ENCODE measurements around the gene NOD2.

NOD2 gene

GRCh38 chr16:50692999-50693781, at the start of gene NOD2:
NOD2 (plus strand) TSS chr16:50693606; CDS start chr16:50699496, 5,890 bp downstream.
- H3K36me3 Mint-ChIP-seq = no peaks in the 10 kb centered on the region
- H3K27ac Mint-ChIP-seq = peak within 1 kb of the TSS; percentile 74
- peaks cover 60% of the 10 kb centered on the region for H3K4me1 Mint-ChIP-seq
- H3K27me3 Mint-ChIP-seq = no peaks in the 10 kb centered on the region
- H3K4me3 Mint-ChIP-seq = peak within 1 kb of the TSS; percentile 73
- H3K9me3 Mint-ChIP-seq = no peaks in the 10 kb centered on the region

GRCh38 chr16:50644245-50644644, 49.2 kb upstream of the NOD2 start:
- Mint-ChIP-seq H3K4me1 (peaks cover 5% of the 10 kb centered on the region), H3K27me3 (no peaks in the 10 kb centered on the region), H3K9me3 (no peaks in the 10 kb centered on the region), H3K27ac (no peak overlapping the region), H3K36me3 (peaks cover 2% of the 10 kb centered on the region), H3K4me3 (no peak overlapping the region)

- H3K9me3 Mint-ChIP-seq = no peaks in the 10 kb centered on the region
- peaks cover 5% of the 10 kb centered on the region for H3K4me1 Mint-ChIP-seq
- H3K27ac Mint-ChIP-seq = no peak overlapping the region
- H3K27me3 Mint-ChIP-seq = no peaks in the 10 kb centered on the region
- H3K4me3 Mint-ChIP-seq = no peak overlapping the region
- H3K36me3 Mint-ChIP-seq = peaks cover 5% of the 10 kb centered on the region
Measured at GRCh38 chr16:50644729-50645128, 48.7 kb upstream of the NOD2 start.

- H3K4me1 Mint-ChIP-seq = peaks cover 5% of the 10 kb centered on the region
- no peaks in the 10 kb centered on the region for H3K27me3 Mint-ChIP-seq
- H3K36me3 Mint-ChIP-seq = peaks cover 5% of the 10 kb centered on the region
- H3K27ac Mint-ChIP-seq = no peak overlapping the region
- no peaks in the 10 kb centered on the region for H3K9me3 Mint-ChIP-seq
- H3K4me3 Mint-ChIP-seq = no peak overlapping the region
Measured at GRCh38 chr16:50645563-50646220, 47.7 kb upstream of the NOD2 start.

- Mint-ChIP-seq H3K4me1 (peaks cover 5% of the 10 kb centered on the region), H3K4me3 (no peak overlapping the region), H3K9me3 (no peaks in the 10 kb centered on the region), H3K36me3 (peaks cover 5% of the 10 kb centered on the region), H3K27me3 (no peaks in the 10 kb centered on the region), H3K27ac (no peak overlapping the region)
Measured at GRCh38 chr16:50646345-50646744, 47.1 kb upstream of the NOD2 start.

- H3K27ac Mint-ChIP-seq = no peak overlapping the region
- H3K4me1 Mint-ChIP-seq = no peaks in the 10 kb centered on the region
- no peak overlapping the region for H3K4me3 Mint-ChIP-seq
- no peaks in the 10 kb centered on the region for H3K9me3 Mint-ChIP-seq
- H3K27me3 Mint-ChIP-seq = no peaks in the 10 kb centered on the region
- H3K36me3 Mint-ChIP-seq = peaks cover 9% of the 10 kb centered on the region
Measured at GRCh38 chr16:50651835-50652438, 41.5 kb upstream of the NOD2 start.

GRCh38 chr16:50652836-50653425, 40.5 kb upstream of the NOD2 start:
- Mint-ChIP-seq H3K4me1 (no peaks in the 10 kb centered on the region), H3K27me3 (no peaks in the 10 kb centered on the region), H3K36me3 (peaks cover 9% of the 10 kb centered on the region), H3K27ac (no peak overlapping the region), H3K9me3 (no peaks in the 10 kb centered on the region), H3K4me3 (no peak overlapping the region)

GRCh38 chr16:50653633-50654519, 39.5 kb upstream of the NOD2 start:
- no peaks in the 10 kb centered on the region for H3K27me3 Mint-ChIP-seq
- H3K36me3 Mint-ChIP-seq = peaks cover 7% of the 10 kb centered on the region
- H3K27ac Mint-ChIP-seq = no peak overlapping the region
- no peaks in the 10 kb centered on the region for H3K4me1 Mint-ChIP-seq
- no peak overlapping the region for H3K4me3 Mint-ChIP-seq
- no peaks in the 10 kb centered on the region for H3K9me3 Mint-ChIP-seq

- no peak overlapping the region for H3K27ac Mint-ChIP-seq
- no peak overlapping the region for H3K4me3 Mint-ChIP-seq
- H3K9me3 Mint-ChIP-seq = no peaks in the 10 kb centered on the region
- H3K4me1 Mint-ChIP-seq = no peaks in the 10 kb centered on the region
- peaks cover 4% of the 10 kb centered on the region for H3K36me3 Mint-ChIP-seq
- no peaks in the 10 kb centered on the region for H3K27me3 Mint-ChIP-seq
Measured at GRCh38 chr16:50655558-50656055, 37.8 kb upstream of the NOD2 start.

- Mint-ChIP-seq H3K27ac (no peak overlapping the region), H3K4me1 (no peaks in the 10 kb centered on the region), H3K27me3 (no peaks in the 10 kb centered on the region), H3K9me3 (no peaks in the 10 kb centered on the region), H3K4me3 (no peak overlapping the region), H3K36me3 (no peaks in the 10 kb centered on the region)
Measured at GRCh38 chr16:50657241-50657640, 36.2 kb upstream of the NOD2 start.

- Mint-ChIP-seq H3K9me3 (no peaks in the 10 kb centered on the region), H3K4me1 (peaks cover 6% of the 10 kb centered on the region), H3K27me3 (no peaks in the 10 kb centered on the region), H3K36me3 (no peaks in the 10 kb centered on the region), H3K4me3 (no peak overlapping the region), H3K27ac (no peak overlapping the region)
Measured at GRCh38 chr16:50659806-50660205, 33.6 kb upstream of the NOD2 start.

GRCh38 chr16:50662306-50662940, 31.0 kb upstream of the NOD2 start:
- Mint-ChIP-seq H3K27me3 (no peaks in the 10 kb centered on the region), H3K27ac (no peak overlapping the region), H3K4me3 (no peak overlapping the region), H3K4me1 (peaks cover 30% of the 10 kb centered on the region), H3K36me3 (no peaks in the 10 kb centered on the region), H3K9me3 (no peaks in the 10 kb centered on the region)

GRCh38 chr16:50664270-50664669, 29.1 kb upstream of the NOD2 start:
- Mint-ChIP-seq H3K27me3 (no peaks in the 10 kb centered on the region), H3K4me1 (peaks cover 41% of the 10 kb centered on the region), H3K36me3 (no peaks in the 10 kb centered on the region), H3K9me3 (no peaks in the 10 kb centered on the region), H3K4me3 (peak overlapping the region; percentile 81), H3K27ac (peak overlapping the region; percentile 18)

GRCh38 chr16:50665128-50665878, 28.1 kb upstream of the NOD2 start:
- Mint-ChIP-seq H3K27me3 (no peaks in the 10 kb centered on the region), H3K4me1 (peaks cover 41% of the 10 kb centered on the region), H3K27ac (peak overlapping the region; percentile 84), H3K9me3 (no peaks in the 10 kb centered on the region), H3K36me3 (no peaks in the 10 kb centered on the region), H3K4me3 (peak overlapping the region; percentile 81)
